SU-DHL-6 (cell line): ENCODE data around the gene SLC5A6.

ENCODE experiments used
- EZH2phosphoT487 ChIP-seq: fragments of 200-600 bp; sonication (generic), shearing (Covaris generic); conservative IDR thresholded peaks from 2 replicates; pipeline ENCODE4 v1.6.1; 2018; ENCODE audit warnings: mild to moderate bottlenecking, antibody characterized with exemption, low read length, moderate library complexity, mixed read lengths
- TF ChIP-seq, protein P1 (sequence below): fragments of 200-600 bp; sonication (generic); IDR thresholded peaks from one replicate; pipeline ENCODE4 v1.5.1; 2017; ENCODE audit warnings: antibody characterized with exemption, mild to moderate bottlenecking, low read length, moderate library complexity; ENCODE audit not compliant: insufficient read depth, poor library complexity, severe bottlenecking

DNA sequence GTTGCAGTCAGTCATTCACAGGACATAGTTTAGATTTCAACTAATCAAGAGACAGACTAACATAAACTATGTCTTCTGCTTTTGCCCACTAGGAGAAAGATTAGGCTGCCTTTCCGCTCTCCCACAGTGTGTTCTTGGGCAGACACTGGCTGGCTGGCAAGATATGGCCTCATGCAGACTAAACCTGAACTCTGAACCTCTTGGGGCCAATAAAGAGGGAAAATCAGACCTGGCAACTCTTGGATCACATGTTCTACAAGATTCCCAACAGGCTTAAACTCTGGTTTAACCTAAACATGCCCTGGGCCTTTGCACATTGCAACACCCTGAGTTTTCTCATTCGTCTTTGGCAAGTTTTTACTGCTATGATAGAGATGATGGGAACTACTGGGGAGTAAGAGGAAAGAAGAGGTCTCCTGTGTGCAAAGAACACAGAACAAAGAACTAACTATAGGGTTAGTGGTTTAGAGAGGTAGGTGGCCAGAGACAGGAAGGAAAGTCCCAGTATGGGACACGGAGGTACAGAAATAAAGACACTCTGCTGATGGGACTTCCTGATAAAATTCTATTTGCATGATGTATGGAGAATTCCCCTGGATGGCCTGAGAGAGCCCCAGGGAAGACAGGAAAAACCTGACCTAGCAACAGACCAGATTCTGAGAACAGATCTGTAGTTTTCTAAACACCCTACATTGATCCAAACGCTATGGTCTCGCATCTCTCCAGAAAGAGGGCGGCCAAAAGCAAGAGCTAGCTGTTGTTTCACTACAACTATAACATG is 2.3 kb downstream of the SLC5A6 start:
- TF ChIP-seq, protein P1, sequence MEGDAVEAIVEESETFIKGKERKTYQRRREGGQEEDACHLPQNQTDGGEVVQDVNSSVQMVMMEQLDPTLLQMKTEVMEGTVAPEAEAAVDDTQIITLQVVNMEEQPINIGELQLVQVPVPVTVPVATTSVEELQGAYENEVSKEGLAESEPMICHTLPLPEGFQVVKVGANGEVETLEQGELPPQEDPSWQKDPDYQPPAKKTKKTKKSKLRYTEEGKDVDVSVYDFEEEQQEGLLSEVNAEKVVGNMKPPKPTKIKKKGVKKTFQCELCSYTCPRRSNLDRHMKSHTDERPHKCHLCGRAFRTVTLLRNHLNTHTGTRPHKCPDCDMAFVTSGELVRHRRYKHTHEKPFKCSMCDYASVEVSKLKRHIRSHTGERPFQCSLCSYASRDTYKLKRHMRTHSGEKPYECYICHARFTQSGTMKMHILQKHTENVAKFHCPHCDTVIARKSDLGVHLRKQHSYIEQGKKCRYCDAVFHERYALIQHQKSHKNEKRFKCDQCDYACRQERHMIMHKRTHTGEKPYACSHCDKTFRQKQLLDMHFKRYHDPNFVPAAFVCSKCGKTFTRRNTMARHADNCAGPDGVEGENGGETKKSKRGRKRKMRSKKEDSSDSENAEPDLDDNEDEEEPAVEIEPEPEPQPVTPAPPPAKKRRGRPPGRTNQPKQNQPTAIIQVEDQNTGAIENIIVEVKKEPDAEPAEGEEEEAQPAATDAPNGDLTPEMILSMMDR = no peak
- TF ChIP-seq EZH2phosphoT487 = no peak
